ENCODE data around the gene CADM1.

DNA sequence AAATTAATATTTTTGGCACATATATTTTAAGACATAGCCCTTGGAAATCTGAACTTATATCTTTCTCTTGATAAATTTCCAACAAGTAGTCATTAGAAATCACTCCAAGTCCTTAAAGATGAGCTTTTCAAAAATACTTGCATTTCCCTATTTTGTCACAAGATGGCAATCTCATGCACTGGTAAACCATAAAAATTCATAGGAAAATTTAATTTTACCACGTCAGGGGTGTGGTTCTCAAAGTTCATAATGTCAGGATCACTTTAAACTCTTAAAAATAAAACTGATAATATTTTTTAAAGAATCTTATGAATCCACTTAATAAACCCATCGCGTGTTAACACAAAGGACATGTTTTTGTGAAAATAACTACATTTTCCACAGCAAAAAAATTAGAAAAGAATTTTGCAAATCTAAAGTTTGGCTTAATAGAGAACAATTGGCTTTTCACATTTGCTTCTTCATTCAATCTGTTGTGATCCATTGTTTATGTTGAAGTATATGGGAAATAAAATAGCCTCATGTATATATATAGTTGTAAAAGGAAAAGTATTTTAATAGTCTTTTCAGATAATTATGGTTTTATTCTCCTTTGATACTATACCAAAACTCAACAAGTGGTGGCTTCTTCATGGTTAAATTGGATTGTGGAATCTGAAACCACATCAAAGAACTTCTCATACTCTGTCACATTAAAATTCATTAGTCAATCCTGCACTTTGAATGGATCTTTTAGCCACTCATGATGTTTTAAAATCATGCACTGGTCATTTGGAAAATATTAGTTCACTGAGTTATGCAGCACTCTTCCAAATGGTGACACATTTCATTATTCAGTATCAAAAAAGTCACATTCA, 169.1 kb downstream of the CADM1 start:
- TF ChIP-seq GATA2 (IDR thresholded peaks at IDR 0.05; ENCODE audit: low read depth, low read length), result no peak
- no peak for TF ChIP-seq GATA3 (IDR thresholded peaks at IDR 0.05; ENCODE audit: low read depth, low read length)

All from SH-SY5Y (cell line).